ENCODE measurements around the gene RPL41.
A peak's percentile ranks its signal among the peaks of the same experiment; 100 is the strongest.
"Not testable (repeated sequence)": the region's sequence is repeated elsewhere in the genome, so short reads cannot be mapped to it uniquely, and the experiment has no call there.

The RPL41 gene

DNA sequence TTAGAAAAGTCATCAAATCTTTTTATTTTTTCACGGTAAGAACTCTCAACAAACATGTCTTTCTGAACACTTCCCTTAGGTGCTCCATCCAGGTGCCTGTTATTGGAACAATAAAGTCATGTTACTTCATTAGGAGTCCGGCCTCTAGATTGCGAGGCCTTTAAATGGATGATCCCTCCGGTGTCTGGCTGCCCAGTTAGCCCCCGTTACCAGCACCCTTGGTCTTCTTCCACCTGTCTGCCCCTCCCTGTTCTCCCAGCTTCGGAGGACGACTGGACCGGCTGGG lies 12.7 kb upstream of the RPL41 start:
- FAIRE-seq: no peak

DNA sequence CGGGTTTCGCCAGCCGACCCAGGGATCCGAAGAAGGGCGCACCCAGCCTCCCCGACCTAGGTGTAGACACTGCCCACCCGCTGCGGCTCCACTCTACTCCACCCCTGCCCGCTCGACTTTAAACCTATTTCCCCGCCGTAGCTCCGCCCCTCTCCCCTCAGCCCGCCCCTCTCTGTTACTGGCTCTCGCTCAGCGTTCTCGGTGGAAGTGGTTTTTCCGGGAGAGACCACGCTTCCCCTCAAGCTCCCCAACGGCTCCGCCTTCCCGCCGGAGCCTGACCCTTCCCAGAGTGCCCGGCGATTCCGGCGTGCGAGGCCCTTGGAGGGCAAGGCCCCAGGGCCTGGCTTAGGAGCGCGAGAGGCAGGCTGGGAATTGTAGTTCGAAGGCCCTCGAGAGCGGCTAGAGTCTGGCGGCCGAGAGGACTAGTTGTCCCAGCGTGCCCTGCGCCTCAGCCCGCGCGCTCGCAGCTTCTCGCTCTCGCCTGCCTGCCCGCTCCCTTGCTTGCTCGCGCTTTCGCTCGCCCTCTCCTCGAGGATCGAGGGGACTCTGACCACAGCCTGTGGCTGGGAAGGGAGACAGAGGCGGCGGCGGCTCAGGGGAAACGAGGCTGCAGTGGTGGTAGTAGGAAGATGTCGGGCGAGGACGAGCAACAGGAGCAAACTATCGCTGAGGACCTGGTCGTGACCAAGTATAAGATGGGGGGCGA lies 12.2 kb upstream of the RPL41 start, which contains the start of gene PA2G4:
TSS of gene PA2G4 (plus strand) at position 451 of the 706 bp plus-strand sequence. CDS start at position 630, 179 bp downstream.
- peak; percentile 92 for FAIRE-seq

DNA sequence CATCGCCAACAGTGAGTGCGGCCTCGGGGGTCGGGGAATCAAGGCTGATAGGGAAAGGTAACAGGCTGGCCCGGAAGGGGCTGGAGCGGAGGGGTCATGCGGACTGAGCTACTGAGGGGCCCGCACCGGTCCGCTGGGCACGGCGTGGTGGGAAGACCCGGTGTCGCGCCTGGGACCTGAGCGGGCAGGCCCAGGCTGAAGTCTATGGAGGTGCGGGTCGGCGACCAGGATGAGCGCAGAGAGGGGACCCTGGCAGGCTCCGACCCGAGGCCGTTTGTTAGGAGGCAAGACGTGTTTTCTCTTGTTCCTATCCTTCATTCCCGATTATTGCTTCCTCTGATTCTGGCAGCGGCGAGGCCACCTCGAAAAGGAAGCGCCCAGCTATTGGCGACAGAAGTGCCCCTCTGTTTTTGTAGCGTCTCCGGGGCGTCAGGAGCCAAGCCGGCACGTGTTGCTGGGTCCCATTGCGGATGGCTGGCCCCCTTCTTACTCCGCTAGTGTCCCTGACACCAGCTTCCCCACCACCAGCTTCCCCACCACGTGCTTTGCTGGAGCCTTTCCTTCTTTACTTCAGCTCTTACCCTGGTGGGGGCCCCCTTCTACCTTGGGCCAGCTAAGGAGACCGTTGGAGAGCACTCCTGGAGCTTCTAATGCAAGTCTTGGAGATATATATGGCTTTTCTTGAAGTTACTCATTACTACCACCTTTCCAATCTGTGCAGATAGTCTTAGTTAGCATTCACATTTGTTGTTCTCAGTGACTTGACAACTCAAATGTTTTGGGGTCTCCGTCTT lies 11.4 kb upstream of the RPL41 start:
- FAIRE-seq: no peak

DNA sequence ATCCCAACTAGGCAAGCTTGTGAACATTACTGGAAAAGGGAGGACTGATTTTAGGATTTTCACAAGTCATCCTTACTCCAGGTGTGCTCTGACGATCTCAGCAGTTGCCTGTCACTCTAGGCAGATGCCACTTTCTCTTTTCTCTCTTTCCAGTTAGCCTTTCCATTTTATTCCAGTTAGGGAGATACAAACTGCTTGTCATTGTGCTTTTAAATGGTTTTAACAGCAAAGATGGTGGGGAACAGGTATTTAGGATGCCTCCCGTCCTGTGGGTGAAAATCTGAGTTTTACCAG lies 10.9 kb upstream of the RPL41 start:
- no peak for FAIRE-seq

DNA sequence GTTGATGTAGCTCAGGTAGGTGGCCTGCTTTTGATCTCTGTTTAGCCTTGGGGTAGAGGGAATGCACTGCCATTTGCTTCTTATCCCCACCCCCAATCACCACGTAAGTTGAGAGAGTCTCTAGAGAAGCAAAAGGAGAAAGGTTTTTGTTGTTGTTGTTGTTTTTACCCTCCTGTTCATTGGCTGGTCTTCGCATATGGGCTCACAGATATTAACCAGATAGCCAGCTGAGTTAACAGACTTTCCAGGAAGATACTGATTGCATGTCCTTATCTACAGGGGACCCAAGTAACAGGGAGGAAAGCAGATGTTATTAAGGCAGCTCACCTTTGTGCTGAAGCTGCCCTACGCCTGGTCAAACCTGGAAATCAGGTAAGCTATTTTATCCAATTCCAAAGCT lies 9.2 kb upstream of the RPL41 start:
- FAIRE-seq: no peak

DNA sequence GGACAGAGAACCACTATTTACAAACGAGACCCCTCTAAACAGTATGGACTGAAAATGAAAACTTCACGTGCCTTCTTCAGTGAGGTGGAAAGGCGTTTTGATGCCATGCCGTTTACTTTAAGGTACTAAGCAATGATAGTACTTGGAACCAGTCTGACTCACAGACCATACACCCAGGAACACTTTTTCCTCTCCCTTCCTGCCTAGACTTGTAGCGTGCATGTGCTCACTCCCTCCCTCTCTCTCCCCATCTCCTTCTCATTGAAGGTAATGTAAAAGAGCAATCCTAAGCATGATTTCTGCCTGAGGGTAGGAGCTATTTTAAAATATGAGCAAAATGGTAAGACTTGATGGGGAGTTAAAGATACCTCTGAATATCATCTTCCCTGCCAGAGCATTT lies 5.9 kb upstream of the RPL41 start:
- FAIRE-seq: no peak

DNA sequence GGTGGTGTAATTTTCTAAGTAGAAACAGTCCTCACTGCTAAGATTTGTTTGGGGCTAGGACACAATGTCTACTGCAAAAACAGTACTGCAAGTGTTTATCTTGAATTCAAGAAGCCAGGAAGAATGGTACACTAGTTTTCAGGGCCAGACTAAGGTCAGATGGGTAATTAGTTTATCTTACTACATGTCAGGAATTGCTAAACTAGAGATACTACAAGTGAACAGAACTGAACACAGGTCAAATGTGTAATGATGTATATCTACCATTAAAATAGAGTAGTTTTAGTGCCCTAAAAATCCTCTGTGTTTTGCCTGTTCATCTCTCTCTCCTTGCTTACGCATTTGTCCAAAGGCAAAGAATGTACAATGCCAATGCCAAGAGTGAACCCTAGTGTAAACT lies 2.3 kb upstream of the RPL41 start:
- FAIRE-seq: no peak

DNA sequence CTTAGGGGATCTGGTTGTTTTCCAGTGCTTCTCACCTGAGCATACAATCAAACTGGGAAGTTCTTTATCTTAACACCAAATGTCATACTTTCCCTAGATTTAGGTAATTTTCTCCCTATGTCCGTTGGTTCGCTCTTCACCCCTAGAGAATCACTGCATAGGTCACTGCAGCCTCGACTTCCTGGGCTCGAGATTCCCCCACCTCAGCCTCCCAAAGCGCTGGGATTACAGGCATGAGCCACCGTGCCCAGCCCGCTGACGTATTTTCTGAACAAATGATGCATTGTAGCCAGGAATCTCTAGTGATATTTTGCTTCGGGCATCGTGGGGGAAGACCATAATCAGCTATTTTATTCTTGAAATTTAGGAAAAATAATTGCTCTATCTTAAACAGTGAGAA lies 1.1 kb upstream of the RPL41 start:
- no peak for FAIRE-seq

DNA sequence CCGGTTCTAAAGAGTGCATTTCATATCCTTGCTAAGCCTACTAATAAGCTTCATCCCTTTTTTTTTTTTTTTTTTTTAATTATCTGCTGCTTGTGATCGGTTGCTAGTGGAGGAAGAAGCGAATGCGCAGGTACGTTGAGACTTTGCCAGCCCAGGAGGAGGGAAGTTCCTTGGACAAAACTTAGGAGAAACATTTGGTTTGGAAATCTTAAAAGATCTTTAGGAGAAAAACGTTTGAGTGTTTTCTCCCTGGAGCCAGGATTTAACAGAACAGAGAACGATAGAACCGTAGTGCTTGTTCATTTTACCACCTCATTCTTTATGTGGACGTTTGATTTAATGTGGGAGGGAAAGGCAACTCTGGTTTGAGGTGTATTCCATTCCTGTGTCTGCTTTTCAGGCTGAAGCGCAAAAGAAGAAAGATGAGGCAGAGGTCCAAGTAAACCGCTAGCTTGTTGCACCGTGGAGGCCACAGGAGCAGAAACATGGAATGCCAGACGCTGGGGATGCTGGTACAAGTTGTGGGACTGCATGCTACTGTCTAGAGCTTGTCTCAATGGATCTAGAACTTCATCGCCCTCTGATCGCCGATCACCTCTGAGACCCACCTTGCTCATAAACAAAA lies 761 bp downstream of the RPL41 start:
- FAIRE-seq: not testable (repeated sequence)

DNA sequence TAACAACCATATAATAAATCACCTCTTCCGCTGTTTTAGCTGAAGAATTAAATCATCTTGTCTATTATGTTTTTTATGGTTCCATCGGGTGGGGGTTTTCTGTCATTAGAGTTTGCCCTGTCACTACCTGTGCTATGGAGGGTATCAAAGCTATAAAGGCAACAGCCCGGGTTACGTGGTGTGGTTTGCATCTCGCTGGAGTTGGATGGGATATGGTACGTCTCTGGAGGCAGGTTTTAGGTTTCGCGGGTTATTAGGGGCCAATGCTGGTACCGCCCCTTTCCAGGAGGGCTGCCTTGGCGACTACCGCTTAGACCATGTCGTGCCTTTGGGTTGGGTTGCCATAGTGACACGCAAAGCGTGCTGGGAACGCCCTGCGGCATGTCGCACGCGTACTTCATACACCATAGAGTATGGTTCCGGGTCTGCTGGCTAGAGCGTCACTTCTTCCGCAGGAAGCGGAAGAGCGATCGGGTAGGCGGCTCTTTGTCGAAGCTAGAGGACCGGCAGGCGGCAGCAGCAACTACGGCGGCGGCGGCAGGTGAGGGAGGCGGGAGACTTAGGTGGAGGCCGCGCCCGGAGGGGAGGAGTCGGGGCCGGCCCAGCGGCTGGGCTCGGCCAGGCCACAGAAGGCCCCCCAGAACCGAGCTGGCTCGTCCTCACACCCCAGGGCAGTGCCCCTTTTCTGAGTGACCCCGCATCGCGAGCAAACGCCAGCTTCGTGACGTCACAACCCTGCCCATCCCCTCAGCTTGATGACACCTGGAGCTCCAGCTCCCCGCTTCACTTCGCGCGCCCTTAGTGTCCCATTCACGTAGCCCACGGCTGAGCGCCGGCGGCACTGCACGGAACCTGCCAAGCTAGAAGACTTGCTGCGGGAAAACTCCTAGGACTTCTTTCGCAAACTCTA lies 1.6 kb downstream of the RPL41 start, which contains the start of gene ZC3H10:
TSS of gene ZC3H10 (plus strand) at position 489 of the 910 bp plus-strand sequence. CDS start 2,297 bp downstream, outside the sequence.
- FAIRE-seq: peak; percentile 88

DNA sequence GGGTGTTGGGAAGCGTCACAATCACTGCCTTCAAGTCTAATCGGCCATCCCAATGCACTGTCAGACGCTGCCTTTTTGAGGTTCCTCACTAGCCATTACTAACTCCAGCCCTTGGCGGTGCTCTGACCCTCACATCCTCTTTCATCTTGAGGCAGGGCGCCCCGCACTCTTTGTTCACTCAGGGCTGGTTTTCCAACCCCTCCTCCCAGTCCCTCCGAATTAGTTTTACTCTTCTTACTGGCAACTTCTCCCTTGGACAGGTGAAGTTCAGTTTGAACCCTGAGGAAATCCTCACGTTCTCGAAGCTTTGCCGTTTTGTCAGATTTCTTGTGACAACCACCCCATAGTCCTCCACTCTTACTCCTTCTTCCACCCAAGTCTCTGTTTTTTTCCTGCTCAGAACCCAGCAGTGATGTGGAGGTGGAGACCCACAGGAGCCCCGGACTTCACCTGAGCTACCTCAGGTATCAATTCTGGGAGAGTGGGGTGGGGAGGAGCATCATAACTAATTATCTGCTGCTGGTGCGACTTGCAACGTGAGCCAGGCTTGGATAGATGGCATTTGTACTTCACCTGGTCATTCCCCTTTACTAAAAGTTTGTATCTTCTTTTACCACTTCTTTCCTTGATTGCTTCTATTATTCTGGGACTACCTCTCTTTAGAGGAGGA lies 2.4 kb downstream of the RPL41 start:
- FAIRE-seq: no peak

DNA sequence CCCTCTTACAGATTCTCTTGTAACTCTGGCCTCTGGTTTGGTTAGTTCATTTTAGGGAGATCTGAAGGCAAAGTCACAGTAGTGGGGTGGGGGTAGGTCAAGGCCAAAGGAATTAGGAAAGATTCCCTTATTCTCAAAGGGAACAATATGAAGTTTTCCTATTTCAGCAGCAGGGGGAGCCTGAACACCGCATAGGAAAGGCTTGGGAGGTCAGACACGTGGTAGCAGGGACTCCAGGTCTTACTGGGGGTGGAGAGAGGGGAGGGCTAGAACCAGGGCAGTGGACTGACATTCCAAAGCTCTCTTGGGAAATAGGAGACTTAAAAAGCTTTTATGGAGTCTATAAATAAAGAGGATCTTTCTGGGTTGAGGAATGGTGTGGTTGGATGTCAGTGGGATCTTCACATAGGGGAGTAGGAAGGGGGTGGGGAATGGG lies 2.9 kb downstream of the RPL41 start:
- no peak for FAIRE-seq

DNA sequence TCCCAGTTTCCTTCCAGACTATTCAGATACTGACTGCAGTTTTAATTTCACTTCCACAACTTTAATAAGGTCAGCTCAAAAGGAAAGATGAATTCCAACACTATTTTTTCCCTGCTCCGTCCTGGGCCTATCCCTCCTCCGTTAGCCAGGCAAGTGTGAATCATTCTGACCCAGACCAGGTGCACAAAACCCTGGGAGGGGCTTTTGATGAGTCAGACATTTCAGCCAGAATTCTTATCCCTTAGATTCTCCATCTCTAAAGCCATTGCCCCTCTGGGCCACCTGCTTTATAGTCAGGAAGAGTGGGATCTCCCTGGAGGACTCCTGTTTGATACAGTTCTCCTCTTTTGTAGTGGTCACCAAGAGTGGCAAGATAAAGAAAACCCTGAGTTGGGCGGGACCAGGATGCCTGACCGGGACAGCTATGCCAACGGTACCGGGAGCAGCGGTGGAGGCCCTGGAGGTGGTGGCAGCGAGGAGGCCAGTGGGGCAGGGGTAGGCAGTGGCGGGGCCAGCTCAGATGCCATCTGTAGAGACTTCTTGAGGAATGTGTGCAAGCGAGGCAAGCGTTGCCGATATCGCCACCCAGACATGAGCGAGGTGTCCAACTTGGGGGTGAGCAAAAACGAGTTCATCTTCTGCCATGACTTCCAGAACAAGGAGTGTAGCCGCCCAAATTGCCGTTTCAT lies 3.9 kb downstream of the RPL41 start:
- no peak for FAIRE-seq

DNA sequence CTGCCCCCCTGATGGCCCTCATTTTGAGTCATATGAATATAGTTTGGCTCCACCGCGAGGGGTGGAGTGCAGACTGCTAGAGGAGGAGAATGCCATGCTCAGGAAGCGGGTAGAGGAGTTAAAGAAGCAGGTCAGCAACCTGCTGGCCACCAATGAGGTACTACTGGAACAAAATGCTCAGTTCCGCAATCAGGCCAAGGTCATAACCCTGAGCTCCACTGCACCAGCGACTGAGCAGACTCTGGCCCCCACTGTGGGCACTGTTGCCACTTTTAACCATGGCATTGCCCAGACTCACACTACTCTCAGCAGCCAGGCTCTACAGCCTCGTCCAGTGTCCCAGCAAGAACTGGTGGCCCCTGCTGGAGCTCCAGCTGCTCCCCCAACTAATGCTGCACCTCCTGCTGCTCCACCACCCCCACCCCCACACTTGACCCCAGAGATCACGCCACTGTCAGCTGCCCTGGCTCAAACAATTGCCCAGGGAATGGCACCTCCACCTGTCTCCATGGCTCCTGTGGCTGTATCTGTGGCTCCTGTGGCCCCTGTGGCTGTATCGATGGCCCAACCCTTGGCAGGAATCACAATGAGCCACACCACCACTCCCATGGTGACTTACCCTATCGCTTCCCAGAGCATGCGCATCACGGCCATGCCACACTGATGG lies 4.9 kb downstream of the RPL41 start:
- FAIRE-seq: no peak

DNA sequence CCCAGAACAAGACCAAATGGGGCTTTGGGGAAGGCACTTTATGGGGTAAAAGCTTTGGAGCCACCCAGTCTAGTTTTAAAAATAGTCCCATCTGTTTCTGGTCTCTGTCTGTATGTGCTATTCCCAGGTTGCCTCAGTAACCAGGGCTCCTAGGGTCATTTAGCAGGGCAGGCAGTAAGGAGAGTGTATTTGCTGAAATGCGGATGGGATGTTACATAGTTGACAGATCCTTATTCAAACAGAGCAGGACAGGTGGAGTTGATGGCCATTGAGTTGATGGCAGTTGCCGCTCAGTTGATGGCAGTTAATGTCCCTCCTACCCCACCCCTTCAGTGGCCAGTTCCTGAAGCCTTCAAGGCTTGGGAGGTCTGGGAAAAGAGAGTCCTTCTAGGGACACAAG lies 6.2 kb downstream of the RPL41 start:
- FAIRE-seq: no peak

DNA sequence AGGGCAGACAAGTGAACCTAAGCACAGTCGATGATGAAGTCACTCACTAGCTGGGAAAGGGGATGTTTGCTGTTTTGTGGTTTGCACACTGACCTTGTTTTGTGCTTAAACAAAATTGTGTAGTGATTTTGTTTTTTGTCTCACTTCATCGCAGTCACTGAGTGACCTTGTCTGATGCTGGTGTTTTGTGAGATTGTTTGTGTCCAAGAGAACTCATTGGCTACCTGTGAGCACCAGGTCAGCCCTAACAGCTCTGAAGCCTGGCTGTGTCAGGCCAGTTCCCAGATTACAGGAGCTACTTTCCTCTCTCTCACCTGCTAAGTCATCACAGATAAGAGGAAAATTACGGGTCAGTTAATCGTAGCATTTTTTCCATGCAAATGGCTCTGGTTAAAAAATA lies 7.7 kb downstream of the RPL41 start:
- no peak for FAIRE-seq

DNA sequence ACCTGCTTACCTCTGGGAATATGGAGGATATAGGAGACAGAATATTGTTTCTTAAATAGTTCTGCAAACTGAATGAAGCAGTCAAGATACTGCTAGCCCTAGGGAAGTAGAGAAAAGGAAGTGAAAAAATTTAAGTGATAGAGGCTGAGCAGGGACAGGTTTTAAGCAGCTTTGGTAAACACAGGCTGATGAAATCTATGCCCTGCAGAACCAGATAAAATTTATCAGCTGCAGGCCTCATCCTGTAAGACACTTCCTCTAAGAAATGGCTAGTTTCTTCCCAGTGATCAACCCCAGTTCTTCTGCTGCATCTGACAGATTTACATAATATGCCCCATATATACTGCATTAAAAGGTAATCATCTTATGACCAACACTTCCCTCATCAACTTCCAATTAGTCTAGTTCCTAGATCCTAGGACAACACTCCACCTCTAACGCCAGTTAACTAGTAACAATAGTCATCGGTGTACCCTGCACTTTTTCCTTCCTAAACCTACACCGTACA lies 10.4 kb downstream of the RPL41 start:
- no peak for FAIRE-seq

DNA sequence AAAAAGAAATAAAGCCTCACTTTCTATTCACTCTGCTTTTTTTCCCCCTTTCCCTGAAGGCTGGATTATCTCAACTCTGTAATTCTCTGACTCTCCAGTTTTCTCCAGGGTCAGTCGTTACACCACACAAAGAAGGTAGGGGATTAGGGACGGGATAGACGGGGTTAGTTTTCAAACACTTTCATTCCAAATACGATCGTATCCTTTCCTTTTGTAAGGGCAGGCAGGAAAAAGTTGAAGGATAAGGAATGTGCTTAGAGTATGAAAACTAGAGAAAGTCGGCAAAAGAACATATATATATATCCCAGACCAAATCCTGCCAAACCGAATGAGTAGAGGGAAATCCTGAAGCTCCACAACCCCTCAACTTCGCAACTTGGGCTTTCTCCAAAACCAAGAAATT lies 11.1 kb downstream of the RPL41 start:
- no peak for FAIRE-seq

DNA sequence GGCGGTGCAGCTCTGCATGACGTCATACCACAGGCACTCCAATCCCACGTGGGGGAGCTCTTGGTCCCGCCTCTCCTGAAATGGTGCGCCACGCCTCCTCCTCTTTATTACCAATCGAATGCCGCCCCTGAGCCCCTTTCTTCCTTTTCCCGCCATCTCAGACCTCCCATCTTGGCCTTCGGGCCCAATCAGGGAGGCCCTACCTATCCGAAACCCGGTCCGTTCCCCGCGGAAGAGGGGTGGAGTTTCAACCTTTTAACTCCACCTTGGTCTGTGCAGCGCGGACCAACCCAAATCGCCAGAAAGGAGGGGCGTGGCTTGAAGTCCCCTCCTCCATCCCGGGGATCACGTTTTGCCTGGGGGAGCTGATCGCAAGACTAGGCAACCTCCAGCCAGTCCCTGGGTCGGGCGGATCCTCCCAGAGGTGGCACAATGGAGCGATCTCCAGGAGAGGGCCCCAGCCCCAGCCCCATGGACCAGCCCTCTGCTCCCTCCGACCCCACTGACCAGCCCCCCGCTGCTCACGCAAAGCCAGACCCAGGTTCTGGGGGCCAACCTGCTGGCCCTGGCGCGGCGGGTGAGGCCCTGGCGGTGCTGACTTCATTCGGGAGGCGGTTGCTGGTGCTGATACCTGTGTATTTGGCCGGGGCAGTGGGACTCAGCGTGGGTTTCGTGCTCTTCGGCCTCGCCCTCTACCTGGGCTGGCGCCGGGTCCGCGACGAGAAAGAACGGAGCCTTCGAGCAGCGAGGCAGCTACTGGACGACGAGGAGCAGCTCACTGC lies 11.6 kb downstream of the RPL41 start, which contains the start of gene ESYT1:
TSS of gene ESYT1 (plus strand) at position 380 of the 782 bp plus-strand sequence. CDS start at position 433, 53 bp downstream.
- peak; percentile 95 for FAIRE-seq

DNA sequence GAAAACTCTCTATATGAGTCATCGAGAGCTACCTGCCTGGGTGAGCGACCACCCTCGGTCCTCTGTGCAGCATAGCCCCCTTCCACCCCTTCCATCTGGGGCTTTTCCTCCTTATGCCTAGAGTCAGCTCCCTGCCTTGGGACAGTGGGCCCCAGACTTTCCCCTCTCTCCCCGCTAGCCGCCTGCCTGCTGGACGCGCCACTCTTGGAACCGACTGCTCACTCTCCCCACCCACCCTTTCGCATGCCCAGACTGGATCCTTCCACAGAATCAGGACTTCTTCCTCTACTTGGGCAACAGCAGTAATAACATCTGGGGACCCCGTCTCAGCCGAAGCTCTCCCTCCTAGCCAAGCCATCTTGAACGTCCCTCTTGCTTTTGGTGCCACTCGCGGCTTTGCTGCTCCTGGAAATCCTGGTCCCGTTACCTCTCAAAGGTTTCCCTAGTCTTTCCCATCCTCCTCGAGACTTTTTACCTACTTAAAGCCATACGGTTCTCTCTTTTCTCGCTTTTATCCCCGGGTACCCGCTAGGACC lies 12.3 kb downstream of the RPL41 start:
- no peak for FAIRE-seq

Data from TTC549 (cell line).